HAP-1 (cell line): ENCODE results near the gene RECQL5.

Experiments
- DNase-seq, 2 experiments: peaks; one replicate each; pipeline ENCODE4 v3.0.0-alpha.2; 2016 to 2020; ENCODE audit warnings: low spot score in 2 of 2
- H3K27me3 ChIP-seq: fragments of 250-450 bp; sonication (Bioruptor Pico); 2 replicates; pipeline ENCODE4 v1.5.1; 2020; ENCODE audit warnings: low read depth, mild to moderate bottlenecking, moderate library complexity
- H3K36me3 ChIP-seq: fragments of 250-450 bp; sonication (Bioruptor Pico); replicated peaks from 2 replicates; pipeline ENCODE4 v1.5.1; 2020; ENCODE audit warnings: mild to moderate bottlenecking
- H3K4me1 ChIP-seq: fragments of 250-450 bp; sonication (Bioruptor Pico); 2 replicates; pipeline ENCODE4 v1.5.1; 2020; ENCODE audit warnings: mild to moderate bottlenecking
- H3K4me3 ChIP-seq: fragments of 250-450 bp; sonication (Bioruptor Pico); 2 replicates; pipeline ENCODE4 v1.5.1; 2020; ENCODE audit warnings: mild to moderate bottlenecking, moderate library complexity
- H3K9me3 ChIP-seq: fragments of 250-450 bp; sonication (Bioruptor Pico); 2 replicates; pipeline ENCODE4 v1.5.1; 2020; ENCODE audit warnings: mild to moderate bottlenecking, moderate library complexity
- in situ Hi-C: fragments of 300-500 bp; cut with MboI; formaldehyde crosslinking; loops from 3 replicates; pipeline ENCODE4 v1.14.3; 2020; ENCODE audit warnings: low sequenced_read_pairs, inconsistent platforms, mixed read lengths

RECQL5 gene

GRCh38 chr17:75630071-75630917 lies 36.7 kb downstream of the RECQL5 start:
- peaks cover 15% of the 10 kb centered on the region for H3K4me1 ChIP-seq
- H3K9me3 ChIP-seq, result no peaks in the 10 kb centered on the region
- no peak for DNase-seq
- peaks cover 3% of the 10 kb centered on the region for H3K36me3 ChIP-seq
- no peak overlapping the region for H3K4me3 ChIP-seq
- in situ Hi-C loops, result no loop called here
- H3K27me3 ChIP-seq, result no peaks in the 10 kb centered on the region

- DNase-seq, result no peak
- Histone ChIP-seq H3K36me3 (peaks cover 3% of the 10 kb centered on the region), H3K27me3 (no peaks in the 10 kb centered on the region), H3K4me3 (no peak overlapping the region), H3K9me3 (no peaks in the 10 kb centered on the region), H3K4me1 (peaks cover 12% of the 10 kb centered on the region)
- in situ Hi-C loops, result no loop called here
Observed at GRCh38 chr17:75629157-75629556, 37.8 kb downstream of the RECQL5 start.

GRCh38 chr17:75628425-75628824 lies 38.5 kb downstream of the RECQL5 start:
- Histone ChIP-seq H3K4me3 (no peak overlapping the region), H3K27me3 (no peaks in the 10 kb centered on the region), H3K9me3 (no peaks in the 10 kb centered on the region), H3K36me3 (peaks cover 1% of the 10 kb centered on the region), H3K4me1 (peaks cover 5% of the 10 kb centered on the region)
- in situ Hi-C loops, result no loop called here
- DNase-seq, result no peak

DNA sequence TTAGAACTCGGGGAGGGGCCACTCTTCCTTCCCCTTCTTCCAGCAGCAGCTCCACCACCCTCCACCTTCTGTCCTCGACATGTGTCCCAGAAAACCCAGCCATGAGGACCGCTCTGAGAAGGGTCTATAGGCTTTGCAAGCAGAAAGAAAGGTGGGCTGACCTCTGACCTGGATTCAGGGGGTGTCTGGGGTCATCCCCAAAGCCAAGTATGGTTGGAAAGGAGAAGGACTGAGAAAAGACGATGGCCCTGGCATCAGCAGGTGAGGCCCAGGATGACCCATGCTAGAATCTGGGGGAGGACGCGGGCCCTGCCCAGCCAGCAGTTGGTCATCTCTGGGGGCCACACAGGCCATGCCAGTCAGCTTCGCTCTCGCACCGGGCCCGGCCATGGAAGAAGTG lies 39.9 kb downstream of the RECQL5 start:
- no peaks in the 10 kb centered on the region; the same call in 1 of the 2 replicates for H3K36me3 ChIP-seq
- no peaks in the 10 kb centered on the region for H3K9me3 ChIP-seq
- in situ Hi-C loops, result no loop called here
- H3K4me1 ChIP-seq, result no peaks in the 10 kb centered on the region
- no peak for DNase-seq
- H3K27me3 ChIP-seq, result no peaks in the 10 kb centered on the region
- H3K4me3 ChIP-seq, result no peak overlapping the region

DNA sequence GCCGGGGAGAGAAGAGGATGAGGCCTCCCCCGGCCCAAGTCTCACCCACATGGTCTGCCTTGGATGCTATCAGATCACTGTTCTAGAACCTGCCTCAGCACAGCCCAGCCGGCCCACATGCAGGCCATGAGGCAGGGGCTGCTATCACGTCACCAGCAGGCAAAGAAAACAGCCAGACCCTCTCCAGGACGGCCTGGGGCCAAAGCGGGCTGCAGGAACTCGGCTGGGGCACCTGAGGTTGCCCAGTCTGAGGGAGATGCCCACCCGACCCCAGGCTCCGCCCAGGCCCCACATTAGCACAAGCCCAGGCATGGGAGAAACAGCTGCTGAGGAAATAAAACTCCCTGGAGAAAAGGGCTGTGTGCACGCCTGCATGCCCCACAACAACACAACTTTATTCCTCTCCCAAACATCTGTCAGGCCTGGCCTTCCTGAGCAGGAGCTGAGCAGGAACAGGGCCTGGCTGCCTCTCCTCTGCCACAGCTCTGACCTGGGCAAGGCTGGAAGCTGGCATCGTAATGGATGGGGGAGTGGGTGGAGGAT lies 40.4 kb downstream of the RECQL5 start:
- no peaks in the 10 kb centered on the region for H3K9me3 ChIP-seq
- H3K36me3 ChIP-seq, result no peaks in the 10 kb centered on the region; the same call in 1 of the 2 replicates
- DNase-seq, result no peak
- H3K4me3 ChIP-seq, result no peak overlapping the region
- H3K4me1 ChIP-seq, result no peaks in the 10 kb centered on the region
- H3K27me3 ChIP-seq, result no peaks in the 10 kb centered on the region
- in situ Hi-C loops, result no loop called here

DNA sequence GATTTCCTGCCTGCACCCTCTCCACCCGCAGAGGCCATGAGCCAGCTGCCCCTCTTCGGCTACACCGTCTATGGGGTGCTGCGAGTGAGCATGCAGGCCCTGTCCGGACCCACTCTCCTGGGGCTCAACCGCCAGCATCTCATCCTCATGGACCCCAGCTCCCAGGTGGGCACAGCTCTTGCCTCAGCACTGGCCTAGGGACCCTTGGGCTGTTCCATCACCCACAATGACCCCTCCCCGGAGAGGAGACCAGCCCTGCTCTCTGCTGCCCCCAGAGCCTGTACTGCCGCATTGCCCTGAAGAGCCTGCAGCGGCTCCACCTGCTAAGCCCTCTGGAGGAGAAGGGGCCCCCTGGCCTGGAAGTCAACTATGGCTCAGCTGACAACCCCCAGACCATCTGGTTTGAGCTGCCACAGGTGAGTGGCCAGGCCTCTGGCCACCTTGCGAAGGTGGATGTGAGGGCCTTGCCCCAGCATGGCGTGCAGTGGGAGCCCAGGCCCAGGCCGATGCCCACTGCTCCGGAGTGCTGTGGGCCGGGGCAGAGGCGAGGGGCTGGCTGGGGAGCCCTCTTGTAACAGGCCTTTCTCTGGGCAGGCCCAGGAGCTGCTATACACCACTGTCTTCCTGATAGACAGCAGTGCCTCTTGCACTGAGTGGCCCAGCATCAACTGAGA lies 41.0 kb downstream of the RECQL5 start:
- H3K4me3 ChIP-seq, result no peak overlapping the region
- H3K36me3 ChIP-seq, result no peaks in the 10 kb centered on the region; the same call in 1 of the 2 replicates
- in situ Hi-C loops, result no loop called here
- DNase-seq, result peak; percentile 19 to 77
- H3K9me3 ChIP-seq, result no peaks in the 10 kb centered on the region
- no peaks in the 10 kb centered on the region for H3K4me1 ChIP-seq
- no peaks in the 10 kb centered on the region for H3K27me3 ChIP-seq

- Histone ChIP-seq H3K4me1 (no peaks in the 10 kb centered on the region), H3K27me3 (no peaks in the 10 kb centered on the region), H3K9me3 (no peaks in the 10 kb centered on the region), H3K36me3 (no peaks in the 10 kb centered on the region; the same call in 1 of the 2 replicates), H3K4me3 (no peak overlapping the region)
- DNase-seq, result no peak
- in situ Hi-C loops, result no loop called here
Observed at GRCh38 chr17:75624714-75625345, 42.1 kb downstream of the RECQL5 start.

DNA sequence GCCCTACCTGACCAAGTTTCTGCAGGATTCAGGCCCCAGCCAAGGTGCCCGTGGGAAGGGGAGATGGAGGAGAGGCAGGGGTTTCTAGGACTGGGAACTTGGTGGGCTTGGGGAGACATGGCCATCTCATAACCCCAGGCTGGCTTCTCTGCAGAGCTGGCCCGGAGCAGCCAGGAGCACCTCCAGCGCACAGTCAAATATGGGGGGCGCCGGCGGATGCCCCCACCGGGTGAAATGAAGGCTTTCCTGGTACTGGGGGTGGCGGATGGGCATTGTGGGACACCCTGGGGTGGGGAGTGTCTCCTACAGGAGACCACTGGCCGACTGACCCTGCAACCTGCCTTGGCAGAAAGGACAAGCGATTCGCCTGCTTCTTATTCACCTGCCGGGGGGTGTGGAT lies 42.9 kb downstream of the RECQL5 start:
- in situ Hi-C loops, result no loop called here
- DNase-seq, result no peak
- no peak overlapping the region for H3K4me3 ChIP-seq
- H3K36me3 ChIP-seq, result no peaks in the 10 kb centered on the region; the same call in 1 of the 2 replicates
- no peaks in the 10 kb centered on the region for H3K27me3 ChIP-seq
- H3K4me1 ChIP-seq, result no peaks in the 10 kb centered on the region
- H3K9me3 ChIP-seq, result no peaks in the 10 kb centered on the region

DNA sequence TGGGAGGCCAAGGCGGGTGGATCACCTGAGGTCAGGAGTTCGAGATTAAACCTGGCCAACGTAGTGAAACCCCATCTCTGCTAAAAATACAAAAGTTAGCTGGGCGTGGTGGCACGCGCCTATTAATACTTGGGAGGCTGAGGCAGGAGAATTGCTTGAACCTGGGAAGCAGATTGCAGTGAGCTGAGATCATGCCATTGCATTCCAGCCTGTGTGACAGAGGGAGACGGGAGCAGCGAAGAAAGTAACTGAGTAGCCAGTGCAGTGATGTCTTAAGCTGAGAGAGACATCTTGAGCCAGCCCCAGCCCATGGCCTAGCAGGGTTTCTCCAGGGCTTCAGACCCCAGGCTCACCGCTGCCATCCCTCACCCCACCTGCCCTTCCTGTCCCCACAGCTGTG lies 43.6 kb downstream of the RECQL5 start:
- in situ Hi-C loops, result no loop called here
- H3K9me3 ChIP-seq, result no peaks in the 10 kb centered on the region
- no peak overlapping the region for H3K4me3 ChIP-seq
- H3K36me3 ChIP-seq, result no peaks in the 10 kb centered on the region
- no peaks in the 10 kb centered on the region for H3K27me3 ChIP-seq
- no peaks in the 10 kb centered on the region for H3K4me1 ChIP-seq
- DNase-seq, result no peak

GRCh38 chr17:75622771-75623273 lies 44.1 kb downstream of the RECQL5 start:
- Histone ChIP-seq H3K4me3 (no peak overlapping the region), H3K9me3 (no peaks in the 10 kb centered on the region), H3K36me3 (no peaks in the 10 kb centered on the region), H3K27me3 (no peaks in the 10 kb centered on the region), H3K4me1 (no peaks in the 10 kb centered on the region)
- DNase-seq, result no peak
- in situ Hi-C loops, result no loop called here

- Histone ChIP-seq H3K27me3 (no peaks in the 10 kb centered on the region), H3K4me3 (no peak overlapping the region), H3K9me3 (no peaks in the 10 kb centered on the region), H3K36me3 (no peaks in the 10 kb centered on the region), H3K4me1 (no peaks in the 10 kb centered on the region)
- in situ Hi-C loops, result no loop called here
- DNase-seq, result no peak
Observed at GRCh38 chr17:75622076-75622475, 44.9 kb downstream of the RECQL5 start.

DNA sequence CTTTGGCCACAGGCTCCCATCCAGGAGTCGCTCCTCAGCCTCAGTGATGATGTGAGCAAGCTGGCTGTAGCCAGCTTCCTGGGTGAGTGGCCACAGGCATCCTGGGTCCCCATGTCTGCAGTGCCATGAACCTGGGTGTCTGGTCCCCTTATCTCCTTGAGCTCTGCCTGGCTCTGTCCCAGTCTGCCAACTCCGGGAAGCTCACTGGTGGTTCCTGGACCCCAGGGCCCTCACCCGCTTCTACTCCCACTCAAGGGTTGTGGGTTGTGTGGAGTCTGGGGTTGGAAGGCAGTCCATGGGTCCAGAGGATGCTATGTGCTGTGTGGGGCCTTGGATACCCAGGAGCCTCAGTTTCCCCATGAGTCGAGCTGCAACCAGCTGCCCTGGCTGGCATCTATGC lies 45.5 kb downstream of the RECQL5 start:
- no peak for DNase-seq
- Histone ChIP-seq H3K36me3 (no peaks in the 10 kb centered on the region), H3K27me3 (no peaks in the 10 kb centered on the region), H3K4me1 (no peaks in the 10 kb centered on the region), H3K4me3 (no peak overlapping the region), H3K9me3 (no peaks in the 10 kb centered on the region)
- in situ Hi-C loops, result no loop called here

- in situ Hi-C loops, result no loop called here
- H3K36me3 ChIP-seq, result no peaks in the 10 kb centered on the region
- peak; percentile 34 to 81 for DNase-seq
- H3K9me3 ChIP-seq, result no peaks in the 10 kb centered on the region
- H3K4me1 ChIP-seq, result no peaks in the 10 kb centered on the region
- no peaks in the 10 kb centered on the region for H3K27me3 ChIP-seq
- no peak overlapping the region for H3K4me3 ChIP-seq
Observed at GRCh38 chr17:75619506-75620431, 47.2 kb downstream of the RECQL5 start.
